ENCODE results near the gene ADARB1.

The ADARB1 gene

GRCh38 chr21:45039317-45040156 lies 34.8 kb upstream of the ADARB1 start:
- DNase-seq (ENCODE audit: low spot score), result no peak

GRCh38 chr21:45040157-45040711 lies 34.1 kb upstream of the ADARB1 start:
- no peak for DNase-seq (ENCODE audit: low spot score)

- no peak for DNase-seq (ENCODE audit: low spot score)
Measured at GRCh38 chr21:45040739-45041138, 33.6 kb upstream of the ADARB1 start.

GRCh38 chr21:45041351-45041805 lies 33.0 kb upstream of the ADARB1 start:
- DNase-seq (ENCODE audit: low spot score), result no peak

GRCh38 chr21:45041984-45042663 lies 32.3 kb upstream of the ADARB1 start:
- DNase-seq (ENCODE audit: low spot score), result no peak

- no peak for DNase-seq (ENCODE audit: low spot score)
Measured at GRCh38 chr21:45042664-45043161, 31.7 kb upstream of the ADARB1 start.

- no peak for DNase-seq (ENCODE audit: low spot score)
Measured at GRCh38 chr21:45043541-45044020, 30.8 kb upstream of the ADARB1 start.

GRCh38 chr21:45045481-45045880 lies 28.9 kb upstream of the ADARB1 start:
- DNase-seq (ENCODE audit: low spot score), result no peak

GRCh38 chr21:45047257-45047656 lies 27.1 kb upstream of the ADARB1 start:
- DNase-seq (ENCODE audit: low spot score), result no peak

- DNase-seq (ENCODE audit: low spot score), result no peak
Measured at GRCh38 chr21:45048026-45048698, 26.2 kb upstream of the ADARB1 start.

- DNase-seq (ENCODE audit: low spot score), result no peak
Measured at GRCh38 chr21:45048968-45049367, 25.4 kb upstream of the ADARB1 start.

GRCh38 chr21:45049714-45050344 lies 24.6 kb upstream of the ADARB1 start:
- no peak for DNase-seq (ENCODE audit: low spot score)

GRCh38 chr21:45050345-45050796 lies 24.0 kb upstream of the ADARB1 start:
- DNase-seq (ENCODE audit: low spot score), result no peak

GRCh38 chr21:45050797-45051489 lies 23.4 kb upstream of the ADARB1 start:
- DNase-seq (ENCODE audit: low spot score), result no peak

- no peak for DNase-seq (ENCODE audit: low spot score)
Measured at GRCh38 chr21:45051580-45052434, 22.6 kb upstream of the ADARB1 start.

GRCh38 chr21:45052960-45053359 lies 21.4 kb upstream of the ADARB1 start:
- DNase-seq (ENCODE audit: low spot score), result no peak

- DNase-seq (ENCODE audit: low spot score), result no peak
Measured at GRCh38 chr21:45053561-45054226, 20.7 kb upstream of the ADARB1 start.

- no peak for DNase-seq (ENCODE audit: low spot score)
Measured at GRCh38 chr21:45054227-45054926, 20.0 kb upstream of the ADARB1 start.

Data from NAMALWA (cell line).